IMR-90 (cell line): ENCODE measurements around the gene KRT77. TPM values are rescaled to one million over a fixed set of nuclear protein-coding genes. Genes with fewer than 3 reads are reported as not detected.

Experiments
- ATAC-seq: fragments of 200-7000 bp; cut with Tn5 transposase; 2 replicates; pipeline ENCODE4 v1.9.1; 2020; ENCODE audit warnings: low read depth, mild to moderate bottlenecking, moderate library complexity
- BruUV-seq: library from RNA; stranded (reverse); fragments of 400-500 nt; replicated peaks from 2 replicates; lab custom pipeline; 2021; lab: Mats Ljungman, UMichigan
- CTCF ChIA-PET: fragments of 300-600 bp; formaldehyde crosslinking; extraction: SDS; loops from one replicate; lab custom pipeline; 2021; ENCODE audit warnings: antibody characterized with exemption; lab: Yijun Ruan, JAX
- POLR2A ChIA-PET: fragments of 300-600 bp; sonication (Branson Sonifier 250); formaldehyde crosslinking; loops from one replicate; lab custom pipeline; 2022; ENCODE audit warnings: antibody characterized with exemption; ENCODE audit not compliant: unreplicated experiment; lab: Charles Lee
- DNase-seq: peaks from one replicate; pipeline ENCODE4 v3.0.0; 2013
- H2AFZ ChIP-seq: replicated peaks from 2 replicates; pipeline ENCODE3; 2013; ENCODE audit warnings: low read length, mild to moderate bottlenecking; ENCODE audit not compliant: poor library complexity
- H2AK5ac ChIP-seq: 2 replicates; pipeline ENCODE4 v1.6.1; 2013; ENCODE audit warnings: low read depth, low read length, inconsistent platforms
- H2AK9ac ChIP-seq: replicated peaks from 2 replicates; pipeline ENCODE3; 2013; ENCODE audit warnings: mild to moderate bottlenecking, low read depth, low read length, moderate library complexity; ENCODE audit not compliant: poor library complexity
- H2BK120ac ChIP-seq: 2 replicates; pipeline ENCODE4 v1.6.1; 2013; ENCODE audit warnings: low read depth, low read length, inconsistent platforms
- H2BK15ac ChIP-seq: 3 replicates; pipeline ENCODE4 v1.6.1; 2013; ENCODE audit warnings: low read depth, low read length, inconsistent platforms
- H2BK20ac ChIP-seq: 2 replicates; pipeline ENCODE4 v1.6.1; 2013; ENCODE audit warnings: low read depth, mild to moderate bottlenecking, inconsistent platforms, low read length, moderate library complexity
- H2BK5ac ChIP-seq: 2 replicates; pipeline ENCODE4 v1.6.1; 2013; ENCODE audit warnings: mild to moderate bottlenecking, low read depth, low read length, inconsistent platforms; ENCODE audit not compliant: poor library complexity, severe bottlenecking
- H3K14ac ChIP-seq: replicated peaks from 2 replicates; pipeline ENCODE4 v1.6.1; 2013; ENCODE audit warnings: low read depth, low read length, inconsistent platforms
- H3K18ac ChIP-seq: 2 replicates; pipeline ENCODE4 v1.6.1; 2013; ENCODE audit warnings: low read depth, low read length, control low read depth
- H3K23ac ChIP-seq: 2 replicates; pipeline ENCODE4 v1.6.1; 2013; ENCODE audit warnings: low read depth, low read length, inconsistent platforms
- H3K27ac ChIP-seq: 2 replicates; pipeline ENCODE4 v1.5.1; 2013; ENCODE audit warnings: mild to moderate bottlenecking, control low read depth, low read length; ENCODE audit not compliant: insufficient read depth
- H3K27me3 ChIP-seq: 2 replicates; pipeline ENCODE4 v1.6.1; 2013; ENCODE audit warnings: low read length; ENCODE audit not compliant: control insufficient read depth, insufficient read depth
- H3K36me3 ChIP-seq: 2 replicates; pipeline ENCODE4 v1.6.1; 2013; ENCODE audit warnings: low read length, mixed read lengths; ENCODE audit not compliant: control insufficient read depth, insufficient read depth
- H3K4ac ChIP-seq: 2 replicates; pipeline ENCODE4 v1.6.1; 2013; ENCODE audit warnings: low read depth, low read length, inconsistent platforms
- H3K4me1 ChIP-seq: 2 replicates; pipeline ENCODE4 v1.6.1; 2013; ENCODE audit warnings: low read length, mixed read lengths; ENCODE audit not compliant: control insufficient read depth, insufficient read depth
- H3K4me2 ChIP-seq: 2 replicates; pipeline ENCODE4 v1.6.1; 2013; ENCODE audit warnings: low read depth, mild to moderate bottlenecking, control low read depth, low read length, moderate library complexity
- H3K4me3 ChIP-seq: 2 replicates; pipeline ENCODE4 v1.5.1; 2013; ENCODE audit warnings: low read depth, mild to moderate bottlenecking, control low read depth, low read length, moderate library complexity; ENCODE audit not compliant: insufficient read depth
- H3K56ac ChIP-seq: 2 replicates; pipeline ENCODE4 v1.6.1; 2013; ENCODE audit warnings: low read length, inconsistent platforms; ENCODE audit not compliant: insufficient read depth; ENCODE audit errors: extremely low read depth
- H3K79me1 ChIP-seq, 2 experiments: 2 replicates each; pipeline ENCODE4 v1.6.1; 2013; ENCODE audit warnings: low read length in 2 of 2, inconsistent platforms in 1 of 2, low read depth in 1 of 2
- H3K9ac ChIP-seq: 2 replicates; pipeline ENCODE4 v1.6.1; 2013; ENCODE audit warnings: low read depth, low read length, control low read depth
- H3K9me1 ChIP-seq: 2 replicates; pipeline ENCODE4 v1.6.1; 2013; ENCODE audit warnings: low read length, inconsistent platforms; ENCODE audit not compliant: insufficient read depth
- H3K9me3 ChIP-seq: 2 replicates; pipeline ENCODE4 v1.6.1; 2013; ENCODE audit warnings: low read length; ENCODE audit not compliant: control insufficient read depth, insufficient read depth
- H4K20me1 ChIP-seq: 2 replicates; pipeline ENCODE4 v1.6.1; 2013; ENCODE audit warnings: low read length, inconsistent platforms; ENCODE audit not compliant: insufficient read depth
- H4K5ac ChIP-seq: 2 replicates; pipeline ENCODE4 v1.6.1; 2013; ENCODE audit warnings: mild to moderate bottlenecking, low read depth, low read length, control low read depth
- H4K8ac ChIP-seq, 2 experiments: 2 replicates each; pipeline ENCODE4 v1.6.1; 2013; ENCODE audit warnings: low read depth in 2 of 2, low read length in 2 of 2, control low read depth in 1 of 2, inconsistent platforms in 1 of 2
- H4K91ac ChIP-seq: 2 replicates; pipeline ENCODE4 v1.6.1; 2013; ENCODE audit warnings: low read depth, low read length, inconsistent platforms; ENCODE audit not compliant: insufficient read depth
- BHLHE40 ChIP-seq: fragments of 150-350 bp; IDR thresholded peaks from 2 replicates; pipeline ENCODE4 v1.6.1; 2016; ENCODE audit warnings: mild to moderate bottlenecking, low read depth, low read length
- CHD1 ChIP-seq: IDR thresholded peaks from 2 replicates; pipeline ENCODE4 v1.6.1; 2012; ENCODE audit warnings: low read depth, low read length, improper control_type of control experiment
- MXI1 ChIP-seq: IDR thresholded peaks from 2 replicates; pipeline ENCODE4 v1.6.1; 2012; ENCODE audit warnings: low read depth, mild to moderate bottlenecking, low read length, moderate library complexity, borderline replicate concordance
- NFE2L2 ChIP-seq: fragments of 150-350 bp; IDR thresholded peaks from 2 replicates; pipeline ENCODE4 v1.6.1; 2016; ENCODE audit warnings: low read depth, mild to moderate bottlenecking, low read length
- POLR2A ChIP-seq: IDR thresholded peaks from 2 replicates; pipeline ENCODE4 v1.6.1; 2012; ENCODE audit warnings: mild to moderate bottlenecking, low read depth, low read length
- RAD21 ChIP-seq: IDR thresholded peaks from 2 replicates; pipeline ENCODE4 v1.6.1; 2012; ENCODE audit warnings: low read length, improper control_type of control experiment
- RCOR1 ChIP-seq: IDR thresholded peaks from 2 replicates; pipeline ENCODE4 v1.6.1; 2012; ENCODE audit warnings: mild to moderate bottlenecking, low read length, improper control_type of control experiment; ENCODE audit not compliant: insufficient replicate concordance
- RFX5 ChIP-seq: IDR thresholded peaks from 2 replicates; pipeline ENCODE4 v1.8.0; 2012; ENCODE audit warnings: low read depth, mild to moderate bottlenecking, low read length, moderate library complexity
- SMC3 ChIP-seq: fragments of 150-350 bp; IDR thresholded peaks from 2 replicates; pipeline ENCODE4 v1.6.1; 2016; ENCODE audit warnings: low read depth, mild to moderate bottlenecking, antibody characterized with exemption, low read length, moderate library complexity
- WGBS, 2 experiments: methylation state at CpG; one replicate each; pipeline versions ENCODE4 v1.1.5 to v1.1.7; 2013; ENCODE audit warnings: missing lambda C conversion rate in 2 of 2; ENCODE audit not compliant: insufficient read length in 1 of 2; ENCODE audit errors: extremely low coverage in 2 of 2; 5-methylcytosine and 5-hydroxymethylcytosine counted together
- dilution Hi-C: fragments of 300-500 bp; cut with HindIII; formaldehyde crosslinking; loops from one replicate; pipeline ENCODE4 v1.14.3; 2018; ENCODE audit warnings: low sequenced_read_pairs; ENCODE audit not compliant: unreplicated experiment
- in situ Hi-C: fragments of 300-500 bp; cut with MboI; formaldehyde crosslinking; loops from 3 replicates; pipeline ENCODE4 v1.14.3; 2019; ENCODE audit warnings: low sequenced_read_pairs, inconsistent platforms, mixed read lengths
- intact Hi-C: fragments of 100-400 bp; cut with micrococcal nuclease; formaldehyde crosslinking; loops from 2 replicates; pipeline ENCODE4 v1.10.0; 2022
- polyA plus RNA-seq, 3 experiments: library from polyadenylated mRNA; depleted of rRNA; stranded (reverse); fragments of >200 nt; gene quantifications; 2 replicates each; pipeline ENCODE4 v1.2.3, GENCODE V29; 2012; ENCODE audit warnings: low replicate concordance in 1 of 3
- total RNA-seq: library from RNA; depleted of rRNA; stranded (reverse); fragments of >200 nt; gene quantifications from 2 replicates; pipeline ENCODE4 v1.2.3, GENCODE V29; 2012
- TF ChIP-seq, protein P1 (sequence below): conservative IDR thresholded peaks from 2 replicates; pipeline ENCODE4 v1.5.1; 2012; ENCODE audit warnings: mild to moderate bottlenecking, low read depth, low read length, improper control_type of control experiment
- TF ChIP-seq, protein P2 (sequence below): fragments of 150-350 bp; IDR thresholded peaks from 2 replicates; pipeline ENCODE4 v1.6.1; 2016; ENCODE audit warnings: low read depth, mild to moderate bottlenecking, low read length, moderate library complexity, borderline replicate concordance
- TF ChIP-seq, protein P3 (sequence below): fragments of 150-350 bp; IDR thresholded peaks from 2 replicates; pipeline ENCODE4 v1.6.1; 2017; ENCODE audit warnings: mild to moderate bottlenecking, antibody characterized with exemption, low read length, low read depth

Gene KRT77
- total and polyA plus RNA-seq, 2 of the 4 experiments (the other 2 are of a cell fraction): not detected

DNA sequence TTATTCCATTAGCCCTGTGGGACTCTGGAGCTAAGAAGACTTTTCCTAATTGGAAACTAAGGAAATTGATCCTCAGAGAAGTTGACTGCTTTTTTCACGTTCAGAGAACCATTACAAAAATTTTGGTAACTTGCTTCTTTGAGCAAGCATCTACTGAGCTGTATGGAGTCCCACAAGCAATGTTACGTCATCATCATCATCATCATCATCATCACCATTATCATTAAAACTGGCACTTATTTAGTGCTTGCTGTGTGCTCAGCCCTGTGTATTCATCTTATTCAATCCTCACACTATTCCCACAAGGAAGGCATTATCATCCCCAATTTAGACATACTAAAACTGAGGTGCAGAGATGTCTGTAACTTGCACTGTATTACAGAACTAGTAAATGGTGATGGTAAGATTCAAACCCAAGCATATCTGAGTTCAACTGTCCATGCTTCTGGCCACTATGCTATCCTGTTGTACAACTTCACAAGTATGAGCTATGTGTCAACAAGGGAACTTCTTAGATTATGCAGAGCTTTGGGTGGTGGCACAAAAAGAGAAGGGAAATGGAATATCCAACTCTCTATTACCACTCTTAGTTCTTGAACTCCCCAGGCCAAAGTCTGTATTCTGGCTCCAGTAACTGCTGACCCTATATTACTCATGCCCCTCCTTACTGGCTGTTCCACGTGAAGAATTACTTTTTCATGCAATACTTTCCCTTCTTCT, 29.5 kb downstream of the KRT77 start:
- H3K79me1 ChIP-seq: no peaks in the 10 kb centered on the region
- H2AFZ ChIP-seq: no peak overlapping the region
- H3K27me3 ChIP-seq: peaks cover 21% of the 10 kb centered on the region
- H2BK5ac ChIP-seq: no peak overlapping the region
- no peak for TF ChIP-seq CHD1
- TF ChIP-seq SMC3: no peak
- TF ChIP-seq, protein P1, sequence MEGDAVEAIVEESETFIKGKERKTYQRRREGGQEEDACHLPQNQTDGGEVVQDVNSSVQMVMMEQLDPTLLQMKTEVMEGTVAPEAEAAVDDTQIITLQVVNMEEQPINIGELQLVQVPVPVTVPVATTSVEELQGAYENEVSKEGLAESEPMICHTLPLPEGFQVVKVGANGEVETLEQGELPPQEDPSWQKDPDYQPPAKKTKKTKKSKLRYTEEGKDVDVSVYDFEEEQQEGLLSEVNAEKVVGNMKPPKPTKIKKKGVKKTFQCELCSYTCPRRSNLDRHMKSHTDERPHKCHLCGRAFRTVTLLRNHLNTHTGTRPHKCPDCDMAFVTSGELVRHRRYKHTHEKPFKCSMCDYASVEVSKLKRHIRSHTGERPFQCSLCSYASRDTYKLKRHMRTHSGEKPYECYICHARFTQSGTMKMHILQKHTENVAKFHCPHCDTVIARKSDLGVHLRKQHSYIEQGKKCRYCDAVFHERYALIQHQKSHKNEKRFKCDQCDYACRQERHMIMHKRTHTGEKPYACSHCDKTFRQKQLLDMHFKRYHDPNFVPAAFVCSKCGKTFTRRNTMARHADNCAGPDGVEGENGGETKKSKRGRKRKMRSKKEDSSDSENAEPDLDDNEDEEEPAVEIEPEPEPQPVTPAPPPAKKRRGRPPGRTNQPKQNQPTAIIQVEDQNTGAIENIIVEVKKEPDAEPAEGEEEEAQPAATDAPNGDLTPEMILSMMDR: no peak
- TF ChIP-seq RAD21: no peak
- no peak for TF ChIP-seq RCOR1
- no peak for TF ChIP-seq RFX5
- TF ChIP-seq MXI1: no peak
- TF ChIP-seq BHLHE40: no peak
- no peak for TF ChIP-seq NFE2L2
- no peak for TF ChIP-seq POLR2A
- TF ChIP-seq, protein P2, sequence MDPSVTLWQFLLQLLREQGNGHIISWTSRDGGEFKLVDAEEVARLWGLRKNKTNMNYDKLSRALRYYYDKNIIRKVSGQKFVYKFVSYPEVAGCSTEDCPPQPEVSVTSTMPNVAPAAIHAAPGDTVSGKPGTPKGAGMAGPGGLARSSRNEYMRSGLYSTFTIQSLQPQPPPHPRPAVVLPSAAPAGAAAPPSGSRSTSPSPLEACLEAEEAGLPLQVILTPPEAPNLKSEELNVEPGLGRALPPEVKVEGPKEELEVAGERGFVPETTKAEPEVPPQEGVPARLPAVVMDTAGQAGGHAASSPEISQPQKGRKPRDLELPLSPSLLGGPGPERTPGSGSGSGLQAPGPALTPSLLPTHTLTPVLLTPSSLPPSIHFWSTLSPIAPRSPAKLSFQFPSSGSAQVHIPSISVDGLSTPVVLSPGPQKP: no peak
- TF ChIP-seq, protein P3, sequence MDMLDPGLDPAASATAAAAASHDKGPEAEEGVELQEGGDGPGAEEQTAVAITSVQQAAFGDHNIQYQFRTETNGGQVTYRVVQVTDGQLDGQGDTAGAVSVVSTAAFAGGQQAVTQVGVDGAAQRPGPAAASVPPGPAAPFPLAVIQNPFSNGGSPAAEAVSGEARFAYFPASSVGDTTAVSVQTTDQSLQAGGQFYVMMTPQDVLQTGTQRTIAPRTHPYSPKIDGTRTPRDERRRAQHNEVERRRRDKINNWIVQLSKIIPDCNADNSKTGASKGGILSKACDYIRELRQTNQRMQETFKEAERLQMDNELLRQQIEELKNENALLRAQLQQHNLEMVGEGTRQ: no peak
- H2AK9ac ChIP-seq: no peak overlapping the region
- no peak overlapping the region for H3K9ac ChIP-seq
- no peaks in the 10 kb centered on the region for H3K9me1 ChIP-seq
- dilution Hi-C loops: no loop called here
- ATAC-seq (no peak), DNase-seq (no peak)
- no peak overlapping the region for H2BK20ac ChIP-seq
- CTCF ChIA-PET: no interaction called here
- H3K23ac ChIP-seq: no peak overlapping the region
- H4K91ac ChIP-seq: no peak overlapping the region
- no peak overlapping the region for H3K18ac ChIP-seq
- no TSS peak for BruUV-seq
- H3K4me1 ChIP-seq: no peaks in the 10 kb centered on the region
- in situ Hi-C loops: no loop called here
- intact Hi-C loops: no loop called here
- H3K36me3 ChIP-seq: no peaks in the 10 kb centered on the region
- no peak overlapping the region for H3K4me3 ChIP-seq
- no peak overlapping the region for H3K56ac ChIP-seq
- H4K5ac ChIP-seq: no peak overlapping the region
- 54% methylated on average over 2 of the region's 3 CpGs; no CpG with 5 or more reads in 1 of the 2 experiments for WGBS, 2 experiments
- no peak overlapping the region for H2AK5ac ChIP-seq
- no peaks in the 10 kb centered on the region for H3K9me3 ChIP-seq
- POLR2A ChIA-PET: no interaction called here
- H4K8ac ChIP-seq: no peak overlapping the region
- H3K4me2 ChIP-seq: no peak overlapping the region
- no peak overlapping the region for H2BK120ac ChIP-seq
- H4K20me1 ChIP-seq: no peaks in the 10 kb centered on the region
- H3K27ac ChIP-seq: no peak overlapping the region
- H3K14ac ChIP-seq: no peak overlapping the region
- no peak overlapping the region for H3K4ac ChIP-seq
- H2BK15ac ChIP-seq: no peak overlapping the region
